ENCODE measurements around the gene HSD17B8.

The HSD17B8 gene

DNA sequence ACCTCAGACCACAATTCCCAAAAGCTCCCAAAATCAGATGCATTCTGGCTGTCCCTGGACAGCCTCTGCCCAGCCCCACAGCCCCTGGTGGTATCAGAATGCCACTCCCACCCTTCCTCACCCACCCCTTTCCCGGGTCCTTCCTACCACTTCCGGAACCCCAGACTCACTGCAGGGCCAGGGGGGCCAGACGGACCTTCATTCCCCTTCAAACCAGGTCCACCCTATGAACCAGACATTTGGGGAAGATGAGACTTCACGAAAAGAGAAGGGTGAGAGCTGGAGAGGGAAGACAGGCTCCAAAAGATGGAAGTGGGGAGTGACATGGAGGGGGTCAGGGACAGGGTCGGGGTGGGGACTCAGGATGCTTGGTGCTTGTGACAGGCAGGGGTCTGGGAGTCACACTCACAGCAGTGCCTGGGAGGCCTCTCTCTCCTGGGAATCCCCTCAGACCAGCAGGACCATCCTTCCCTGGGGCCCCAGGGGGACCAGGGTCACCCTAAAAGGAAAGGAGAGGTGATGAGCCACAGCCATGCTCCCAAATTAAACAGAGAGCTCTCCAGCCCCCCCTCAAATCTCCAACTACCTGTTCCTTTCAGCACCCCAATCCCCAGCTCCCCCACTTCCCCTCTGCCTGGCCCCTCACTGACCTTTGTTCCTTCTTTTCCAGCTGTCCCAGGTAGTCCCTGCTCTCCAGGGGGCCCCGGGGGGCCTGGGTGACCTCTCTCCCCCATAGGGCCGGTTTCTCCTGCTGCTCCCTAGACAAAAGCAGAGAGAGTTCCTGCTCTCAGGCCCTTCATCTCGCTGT lies 32.4 kb upstream of the HSD17B8 start:
- no peak for DNase-seq

- no peak for DNase-seq
Measured at GRCh38 chr6:33172688-33173534, 31.5 kb upstream of the HSD17B8 start.

DNA sequence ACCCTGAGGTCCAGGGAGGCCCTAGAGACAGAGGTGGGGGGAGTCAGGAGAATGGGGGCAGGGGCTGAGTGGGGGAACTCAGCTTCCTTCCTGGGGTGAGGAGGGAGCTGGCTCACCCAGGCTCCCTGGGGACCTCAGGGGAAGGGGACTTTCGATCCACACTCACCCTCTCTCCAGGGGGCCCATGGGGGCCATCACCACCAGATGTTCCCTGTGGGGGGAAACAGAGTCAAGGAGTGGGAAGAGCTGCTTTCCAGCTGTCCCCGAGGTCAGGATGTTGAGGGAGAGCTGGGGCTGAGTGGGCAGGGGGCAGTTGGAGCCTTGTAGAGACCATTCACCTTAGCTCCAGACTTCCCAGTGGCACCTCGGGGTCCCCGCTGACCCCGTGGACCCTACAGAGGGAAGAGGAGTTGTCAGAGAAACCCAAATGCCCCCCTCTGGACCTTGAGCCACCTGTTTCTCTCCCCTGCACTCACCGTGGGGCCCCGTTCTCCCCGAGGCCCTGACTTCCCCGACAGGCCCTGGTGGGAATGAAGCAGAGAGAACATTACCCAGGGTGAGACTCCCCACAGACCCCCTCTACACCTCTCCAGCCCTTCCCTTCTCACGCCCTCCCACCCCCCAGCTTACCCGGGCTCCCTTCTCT lies 30.8 kb upstream of the HSD17B8 start:
- DNase-seq, result no peak

DNA sequence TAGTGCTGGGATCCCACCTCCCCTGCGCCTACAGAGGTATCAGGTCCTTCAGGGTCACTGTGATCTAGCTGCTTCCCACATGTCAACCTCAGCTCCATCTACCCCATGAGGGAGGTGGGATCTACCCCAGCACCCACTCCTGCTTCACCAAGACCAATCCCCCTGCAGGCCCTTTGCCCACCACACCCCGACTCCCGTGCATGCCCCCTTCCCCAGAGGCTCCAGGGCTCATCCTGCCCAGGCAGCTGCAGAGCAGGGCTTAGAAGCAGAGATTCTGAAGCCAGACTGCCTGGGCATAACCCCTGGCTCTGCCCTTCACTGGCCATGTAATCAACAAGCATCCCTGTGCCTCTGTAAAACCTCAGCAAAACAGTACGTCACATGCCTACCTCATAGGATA lies 29.7 kb upstream of the HSD17B8 start:
- DNase-seq, result no peak

DNA sequence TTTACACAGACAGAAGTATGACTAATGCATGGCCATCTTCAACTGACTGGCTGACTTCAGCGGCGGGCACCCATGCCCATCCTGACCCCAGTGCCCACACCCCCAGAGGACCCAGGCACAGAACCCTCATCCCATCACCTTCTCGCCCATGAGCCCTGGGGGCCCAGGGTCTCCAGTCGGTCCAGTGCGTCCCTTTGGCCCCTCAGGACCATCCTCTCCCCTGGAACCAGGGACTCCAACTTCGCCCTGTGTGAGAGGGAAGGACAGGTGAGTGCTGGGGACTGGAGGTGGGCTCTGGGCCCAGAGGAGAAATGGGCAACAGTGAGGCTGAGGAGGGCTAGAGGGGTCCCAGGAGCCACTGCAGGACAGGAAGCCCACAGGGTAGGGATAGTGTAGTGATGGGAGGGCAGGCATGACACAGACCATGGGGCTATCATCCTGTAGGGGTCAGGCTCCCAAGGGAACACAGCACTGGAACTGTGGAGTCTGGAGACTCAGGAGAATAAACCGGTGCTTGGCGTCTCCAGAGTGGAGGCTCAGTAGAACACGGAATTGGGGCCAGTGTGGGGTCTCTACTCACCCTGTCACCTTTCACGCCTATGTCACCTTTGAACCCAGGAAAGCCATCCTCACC lies 28.9 kb upstream of the HSD17B8 start:
- DNase-seq, result no peak

DNA sequence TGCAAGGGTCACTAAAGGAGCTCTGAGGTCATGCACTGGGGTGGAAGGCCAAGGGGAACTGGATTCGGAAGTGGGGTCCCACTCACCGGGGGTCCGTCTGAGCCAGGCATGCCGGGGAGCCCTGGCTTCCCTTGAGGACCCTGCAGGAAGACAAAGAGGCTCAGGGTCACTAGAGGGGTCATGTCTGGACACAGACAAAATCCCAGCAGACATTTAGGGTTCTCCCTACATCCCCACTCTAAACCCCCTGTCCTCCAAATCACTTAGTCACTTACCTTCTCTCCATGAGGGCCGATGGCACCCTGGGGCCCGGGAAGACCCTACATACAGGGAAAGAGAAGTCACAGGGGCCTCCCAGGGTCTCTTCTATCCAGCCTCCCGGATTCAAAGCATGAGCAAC lies 27.5 kb upstream of the HSD17B8 start:
- no peak for DNase-seq

DNA sequence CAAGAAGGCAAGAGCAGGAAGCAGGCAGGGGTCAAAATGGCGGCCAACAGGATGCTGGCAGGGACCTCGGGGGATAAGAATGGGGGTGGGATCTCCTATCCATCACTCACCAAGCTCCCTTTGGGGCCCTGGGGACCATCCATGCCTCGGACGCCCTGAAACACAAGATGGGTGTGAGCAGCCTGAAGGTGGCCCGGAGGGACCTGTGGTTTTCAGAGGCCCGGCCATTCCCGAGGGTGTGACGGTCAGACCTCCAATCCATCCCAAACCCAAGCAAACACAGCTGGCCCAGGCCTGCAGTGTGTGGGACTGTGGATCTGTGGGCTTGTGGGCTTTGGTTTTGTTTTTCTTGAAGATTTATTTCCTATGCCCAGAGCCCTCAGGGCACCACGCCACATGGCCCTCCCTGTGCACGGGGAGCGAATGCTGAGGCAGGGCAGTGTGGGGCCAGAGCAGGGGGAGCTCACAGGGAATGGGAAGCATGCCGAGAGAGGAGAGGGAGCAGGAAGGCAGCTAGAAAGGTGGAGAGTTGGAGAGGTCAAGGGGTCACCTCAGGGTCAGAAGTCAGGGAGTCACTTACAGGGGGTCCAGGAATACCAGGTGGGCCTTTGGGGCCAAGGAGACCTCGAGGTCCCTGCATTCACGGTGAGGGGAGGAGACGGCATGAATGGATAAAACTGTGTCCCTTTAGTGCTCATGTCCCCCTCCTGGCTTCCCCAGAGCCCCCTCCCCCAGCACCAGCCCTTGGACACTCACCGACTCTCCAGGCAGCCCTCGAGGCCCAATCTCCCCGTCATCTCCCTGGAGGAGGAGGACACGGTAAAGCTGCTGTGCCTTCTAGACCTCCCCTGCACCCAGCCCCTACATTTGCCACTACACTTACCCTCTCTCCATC lies 26.7 kb upstream of the HSD17B8 start:
- no peak for DNase-seq

DNA sequence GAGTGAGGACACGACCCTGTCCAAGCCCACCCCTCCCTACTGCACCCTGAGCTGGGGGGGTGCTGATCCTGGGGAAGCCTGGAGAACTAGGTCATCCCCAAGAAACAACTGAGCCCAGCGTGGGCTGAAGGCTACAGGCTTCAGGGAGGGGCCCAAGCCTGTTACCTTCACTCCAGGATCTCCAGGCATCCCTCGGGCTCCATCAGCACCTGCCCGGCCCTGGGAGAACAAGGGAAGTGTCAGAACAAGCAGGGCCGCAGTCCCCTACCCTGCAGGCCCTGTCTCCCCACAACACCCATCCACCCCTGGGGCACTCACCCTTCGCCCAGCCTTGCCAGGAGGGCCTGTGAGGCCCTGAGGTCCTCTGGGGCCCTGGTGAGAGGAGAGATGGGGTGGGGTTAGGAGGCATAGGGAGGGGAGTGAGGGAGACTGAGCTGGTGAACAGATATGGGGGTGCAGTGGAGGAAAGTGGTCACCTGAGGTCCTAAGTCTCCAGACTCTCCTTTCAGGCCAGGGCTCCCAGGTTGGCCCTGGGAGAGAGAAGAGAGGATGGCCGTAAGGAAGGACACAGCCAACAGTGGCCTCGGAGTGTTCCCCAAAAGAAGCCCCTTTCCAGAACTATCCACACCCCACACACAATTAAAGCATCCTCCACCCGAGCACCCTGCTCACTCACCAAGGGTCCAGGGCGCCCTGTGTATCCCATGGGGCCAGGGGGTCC lies 25.5 kb upstream of the HSD17B8 start:
- DNase-seq, result no peak

DNA sequence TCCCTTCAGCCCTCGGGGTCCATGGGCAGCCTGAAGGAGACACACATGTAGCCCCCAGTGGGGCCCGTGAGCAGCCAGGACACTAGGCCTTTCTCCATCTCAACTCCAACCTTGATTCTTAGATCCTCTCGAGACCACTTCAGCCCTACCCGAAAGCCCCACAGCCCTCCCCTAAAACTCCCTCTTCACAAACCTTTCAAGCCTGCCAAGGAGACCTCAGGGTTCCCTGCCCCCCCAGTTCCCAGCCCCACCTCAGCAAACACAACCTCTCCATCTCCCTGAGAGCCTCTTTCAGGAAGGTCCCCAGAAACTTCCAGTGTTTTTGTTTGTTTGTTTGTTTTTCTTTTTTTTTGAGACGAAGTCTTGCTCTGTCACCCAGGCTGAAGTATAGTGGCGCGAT lies 23.3 kb upstream of the HSD17B8 start:
- DNase-seq, result no peak

GRCh38 chr6:33183071-33183683 lies 21.3 kb upstream of the HSD17B8 start:
- DNase-seq, result peak; percentile 59

GRCh38 chr6:33185190-33185589 lies 19.3 kb upstream of the HSD17B8 start:
- no peak for DNase-seq

GRCh38 chr6:33185654-33186187 lies 18.7 kb upstream of the HSD17B8 start:
- no peak for DNase-seq

DNA sequence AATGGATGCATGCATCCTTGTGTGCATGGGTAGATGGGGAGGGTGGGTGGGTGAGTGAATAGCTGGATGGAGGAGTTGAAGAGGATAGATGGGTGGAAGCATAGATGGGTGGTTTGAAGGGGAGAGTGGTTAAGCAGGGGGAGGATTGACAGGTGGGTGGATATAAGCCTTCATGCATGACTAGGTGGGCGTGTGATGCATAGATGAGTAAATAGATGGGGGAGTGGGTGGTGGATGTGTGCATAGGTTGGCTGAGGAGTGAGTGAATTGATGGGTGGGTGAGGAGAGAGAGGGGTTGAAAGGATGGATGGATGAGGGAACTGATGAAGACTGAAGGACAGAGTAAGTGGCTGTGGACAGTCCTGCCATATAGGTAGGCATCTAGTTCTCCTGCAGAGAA lies 16.6 kb upstream of the HSD17B8 start:
- DNase-seq, result no peak

- no peak for DNase-seq
Measured at GRCh38 chr6:33189164-33189563, 15.3 kb upstream of the HSD17B8 start.

DNA sequence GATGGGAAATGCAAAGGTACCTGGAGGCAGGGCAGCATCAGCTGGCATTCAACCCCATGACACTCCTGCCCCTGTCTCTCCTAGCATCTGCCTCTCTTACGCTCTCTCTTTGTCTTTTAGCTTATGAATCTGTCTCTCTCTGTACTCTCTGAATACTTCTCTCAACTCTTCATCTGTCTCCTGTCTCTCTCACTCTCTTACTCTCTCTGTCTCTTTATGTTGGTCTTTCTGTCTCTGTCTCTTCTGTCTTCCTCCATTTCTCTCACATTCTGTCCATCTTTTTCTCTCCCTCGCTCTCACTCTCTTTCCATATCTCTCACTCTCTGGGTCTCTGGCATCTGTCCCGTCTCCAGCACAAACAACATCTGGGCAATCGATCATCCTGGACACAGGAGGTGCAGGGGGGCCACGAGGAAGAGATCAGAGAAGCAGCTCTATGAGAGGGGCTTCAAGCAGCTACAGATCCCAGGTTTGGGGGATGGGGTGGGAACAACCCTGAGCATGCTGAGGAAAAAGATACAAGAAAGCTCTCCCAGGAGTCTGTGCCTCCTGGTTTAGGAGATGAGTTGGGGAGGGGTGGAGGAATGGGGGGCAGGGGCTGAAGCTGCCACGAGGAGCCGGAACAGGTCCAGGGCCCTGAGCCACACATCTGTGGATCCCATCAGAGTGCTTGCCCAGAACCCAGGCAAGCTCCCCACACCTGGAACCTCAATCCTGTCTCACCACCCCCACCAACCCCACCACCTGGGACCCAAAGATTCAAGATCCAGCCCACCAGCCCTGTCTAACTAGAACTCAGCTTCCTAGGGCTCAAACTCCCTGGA lies 14.6 kb upstream of the HSD17B8 start:
- DNase-seq, result no peak

DNA sequence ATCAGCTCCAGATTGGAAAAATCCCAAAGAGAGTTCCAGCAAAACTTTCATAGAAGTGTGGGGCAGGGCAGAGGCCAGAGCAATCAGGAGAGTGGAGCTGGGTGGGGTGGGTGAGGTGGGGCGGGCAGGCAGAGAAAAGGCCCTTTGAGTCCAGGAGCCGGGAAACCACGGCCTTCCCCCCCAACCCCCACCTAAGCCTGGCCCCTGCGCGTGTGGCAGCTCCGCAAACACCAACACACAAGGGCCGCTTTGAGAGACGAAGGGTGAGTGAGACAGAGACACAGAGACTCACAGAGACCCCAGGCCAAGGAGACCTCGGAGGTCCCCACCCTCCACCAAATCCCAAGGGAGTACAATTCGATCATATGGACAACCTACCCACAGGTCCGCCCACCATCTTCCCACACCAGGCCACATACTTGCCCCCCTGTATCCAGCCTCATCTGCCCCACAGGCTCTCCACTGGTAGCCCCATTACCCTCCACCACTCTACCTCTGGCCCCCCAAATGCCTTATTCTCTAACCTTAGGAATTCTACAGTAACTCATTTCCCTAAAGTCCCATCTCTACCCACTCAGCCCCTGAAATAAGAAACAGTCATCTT lies 13.8 kb upstream of the HSD17B8 start:
- no peak for DNase-seq

GRCh38 chr6:33191383-33192104 lies 12.9 kb upstream of the HSD17B8 start:
- no peak for DNase-seq

- peak; percentile 68 for DNase-seq
Measured at GRCh38 chr6:33192105-33192646, 12.3 kb upstream of the HSD17B8 start, which contains the start of gene COL11A2. Gene COL11A2, minus strand, starts transcription at chr6:33192467. Its CDS starts 227 bp downstream, at chr6:33192240.
